NCI-H2081 (cell line): Measurements from ENCODE around the gene CHTOP.
"Not testable (repeated sequence)": the region's sequence is repeated elsewhere in the genome, so short reads cannot be mapped to it uniquely, and the experiment has no call there.

Source experiments
- DNase-seq, 2 experiments: peaks; one replicate each; lab custom pipeline; 2025; lab: John Stamatoyannopoulos, UW

CHTOP gene

DNA sequence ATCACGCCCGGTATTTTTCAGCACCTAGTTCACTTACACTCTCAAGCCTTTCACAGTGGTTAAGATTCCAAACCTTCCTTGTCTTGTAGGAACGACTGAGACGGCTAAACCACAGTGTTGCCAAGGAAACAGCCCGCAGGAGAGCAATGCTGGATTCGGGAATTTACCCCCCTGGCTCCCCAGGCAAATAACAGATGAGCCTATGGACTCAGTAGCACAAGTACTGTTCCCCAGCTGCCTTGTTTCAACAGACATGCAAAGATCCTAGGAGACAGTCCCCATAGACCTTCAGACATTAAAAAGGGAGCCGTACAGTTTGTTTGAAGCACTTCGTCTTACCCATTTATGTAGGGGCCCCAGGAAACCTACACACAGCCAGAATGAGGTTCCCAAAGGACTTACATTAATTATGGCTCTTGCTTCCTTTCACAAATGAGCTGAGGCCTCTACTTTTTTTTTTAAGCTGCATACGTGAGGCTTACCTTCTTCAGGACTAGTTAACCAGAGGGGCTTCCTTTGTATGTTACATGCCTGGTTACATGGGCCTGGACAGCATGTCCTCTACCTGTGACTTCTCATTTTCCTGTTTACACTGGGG, 27.3 kb downstream of the CHTOP start:
- no peak for DNase-seq

DNA sequence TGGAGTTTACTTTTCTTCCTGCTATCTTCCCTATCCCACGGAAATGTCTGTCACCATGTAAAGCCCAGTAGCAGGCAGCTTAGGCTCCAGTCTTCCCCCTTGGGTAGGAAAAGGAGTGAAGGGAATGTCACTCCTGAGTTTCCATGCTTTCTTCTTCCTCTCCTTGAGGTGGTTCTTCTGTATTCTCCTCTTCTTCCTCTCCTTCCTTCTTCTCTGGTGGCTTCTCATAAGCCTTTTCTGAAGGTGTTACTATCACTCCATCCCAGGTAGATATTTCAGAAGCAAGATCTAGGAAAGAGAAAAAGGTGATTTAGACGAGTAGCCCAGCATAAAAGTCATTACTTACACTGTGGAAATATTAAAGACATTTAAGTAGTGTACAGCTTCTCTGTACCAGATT, 28.4 kb downstream of the CHTOP start:
- DNase-seq = peak in 1 of 2 experiments; percentile 19

DNA sequence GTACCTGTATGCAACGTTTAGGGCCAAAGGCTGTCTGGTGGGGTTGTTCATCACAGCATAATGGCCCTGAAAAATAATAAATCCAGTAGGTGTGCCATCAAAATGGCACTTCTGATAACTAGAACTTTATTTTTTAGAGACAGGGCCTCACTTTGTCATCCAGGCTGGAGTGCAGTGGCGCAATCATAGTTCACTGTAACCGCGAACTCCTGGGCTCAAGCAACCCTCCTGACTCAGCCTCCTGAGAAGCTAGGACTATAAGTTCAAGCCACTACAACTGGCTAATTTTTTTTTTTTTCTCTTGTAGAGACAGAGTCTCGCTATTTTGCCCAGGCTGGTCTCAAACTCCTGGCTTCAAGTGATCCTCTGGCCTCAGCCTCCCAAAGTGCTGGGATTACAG, 29.3 kb downstream of the CHTOP start:
- no peak for DNase-seq

DNA sequence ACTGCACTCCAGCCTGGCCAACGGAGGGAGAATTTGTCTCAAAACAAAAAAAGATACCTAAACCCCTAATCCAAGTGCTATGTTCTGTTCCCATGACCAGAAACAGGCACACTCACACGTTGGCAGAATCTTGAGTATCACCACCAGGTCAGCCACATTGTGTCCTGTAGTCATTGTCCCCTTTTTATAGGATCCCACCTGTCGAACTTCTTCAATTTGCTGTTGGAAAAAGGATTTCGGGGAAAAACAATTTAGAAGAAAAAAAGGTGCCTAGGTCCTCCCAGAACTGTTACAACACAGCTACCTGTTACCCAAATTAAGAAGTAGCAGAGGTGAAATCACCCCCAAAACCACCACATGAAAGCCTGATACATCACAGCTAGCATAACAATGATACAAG, 33.6 kb downstream of the CHTOP start:
- no peak for DNase-seq

DNA sequence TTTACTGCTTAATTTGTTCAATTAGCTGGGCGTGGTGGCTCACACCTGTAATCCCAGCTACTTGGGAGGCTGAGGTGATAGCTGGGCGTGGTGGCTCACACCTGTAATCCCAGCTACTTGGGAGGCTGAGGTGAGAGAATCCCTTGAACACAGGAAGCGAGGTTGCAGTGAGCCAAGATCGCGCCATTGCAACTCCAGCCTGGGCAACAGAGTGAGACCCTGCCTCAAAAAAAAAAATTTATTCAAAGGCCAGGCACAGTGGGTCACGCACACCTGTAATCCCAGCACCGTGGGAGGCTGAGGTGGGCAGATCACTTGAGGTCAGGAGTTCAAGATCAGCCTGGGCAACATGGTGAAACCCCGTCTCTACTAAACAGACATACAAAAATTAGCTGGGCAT, 34.8 kb downstream of the CHTOP start:
- not testable (repeated sequence) for DNase-seq

DNA sequence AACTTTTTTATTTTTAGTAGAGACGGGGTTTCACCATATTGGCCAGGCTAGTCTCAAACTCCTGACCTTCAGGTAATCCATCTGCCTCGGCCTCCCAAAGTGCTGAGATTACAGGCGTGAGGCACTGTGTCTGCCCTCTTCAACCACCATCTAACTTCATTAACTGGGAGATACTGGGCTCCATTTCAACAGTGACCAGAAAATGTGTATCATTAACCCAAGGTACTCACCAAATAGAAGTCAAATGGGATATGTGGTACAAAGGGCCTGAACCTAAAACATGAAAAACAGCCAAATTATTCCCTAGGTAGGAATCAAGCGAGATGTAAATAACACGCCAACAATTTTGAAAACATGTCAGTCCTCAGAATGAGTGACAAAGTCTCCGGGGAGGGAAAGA, 35.7 kb downstream of the CHTOP start:
- DNase-seq = no peak

DNA sequence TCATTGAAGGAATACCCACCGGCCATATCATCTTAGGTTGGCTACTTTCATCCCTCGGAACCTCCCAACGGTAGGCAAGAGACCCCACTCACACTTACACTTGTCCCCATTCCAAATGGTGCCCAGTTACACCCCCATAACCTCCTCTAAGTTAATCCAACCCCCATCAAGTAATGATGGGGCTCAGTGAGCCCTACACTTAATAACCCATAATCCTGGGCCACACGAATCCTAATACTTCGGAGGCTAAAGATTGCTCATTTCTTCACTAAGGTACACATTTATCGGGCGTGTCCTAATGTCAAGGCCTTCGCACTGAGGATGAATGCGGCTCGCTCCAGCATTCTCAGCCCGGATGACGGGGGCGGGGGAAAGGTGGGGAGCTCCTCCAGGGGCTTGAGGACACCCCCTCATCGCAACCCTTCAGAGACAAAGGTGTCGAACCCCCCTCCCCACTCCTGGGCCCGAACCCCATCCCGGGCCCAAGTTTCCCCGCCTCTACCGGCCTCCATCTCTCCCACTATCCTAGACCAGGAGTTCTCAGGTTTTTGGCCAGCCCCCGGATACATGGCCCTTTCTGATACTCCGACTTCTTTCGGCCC, 36.5 kb downstream of the CHTOP start:
- no peak for DNase-seq

DNA sequence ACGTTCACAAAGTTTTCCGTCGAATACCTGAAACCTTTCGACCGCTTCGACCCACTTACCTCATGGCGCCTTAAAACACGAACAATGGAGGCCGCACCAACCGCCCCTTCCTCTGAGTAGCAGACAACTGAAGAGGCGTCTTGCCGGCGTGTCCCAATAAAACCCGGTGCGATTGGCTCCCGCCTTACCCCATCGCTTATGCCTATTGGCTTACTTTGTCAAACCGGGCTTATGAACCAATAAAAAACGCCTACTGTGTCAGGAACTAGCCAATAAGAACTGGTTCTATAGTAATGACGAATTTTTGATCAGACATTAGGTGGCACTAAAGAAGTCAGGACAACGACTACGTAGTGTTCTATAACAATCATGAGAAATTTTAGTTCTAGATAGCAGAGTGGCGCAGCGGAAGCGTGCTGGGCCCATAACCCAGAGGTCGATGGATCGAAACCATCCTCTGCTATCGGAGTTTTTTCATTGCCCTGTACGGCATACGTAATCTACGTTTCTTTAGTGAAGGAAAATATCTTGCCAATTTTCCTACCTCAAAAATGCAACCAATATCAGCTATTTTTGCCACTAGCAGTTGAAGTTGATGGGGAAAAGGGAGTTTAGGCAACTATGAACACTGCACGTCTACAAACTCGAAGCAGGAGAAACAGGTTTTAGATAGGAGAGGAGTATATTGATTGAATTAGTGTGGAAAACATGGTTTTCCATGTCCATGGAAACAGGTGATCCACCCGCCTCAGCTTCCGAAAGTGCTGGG, 37.2 kb downstream of the CHTOP start, which contains the start of gene ILF2:
Gene ILF2 (minus strand): TSS at position 135 of the 769 bp plus-strand sequence. CDS start 71 bp downstream, at position 64.
- peak; percentile 100 for DNase-seq

DNA sequence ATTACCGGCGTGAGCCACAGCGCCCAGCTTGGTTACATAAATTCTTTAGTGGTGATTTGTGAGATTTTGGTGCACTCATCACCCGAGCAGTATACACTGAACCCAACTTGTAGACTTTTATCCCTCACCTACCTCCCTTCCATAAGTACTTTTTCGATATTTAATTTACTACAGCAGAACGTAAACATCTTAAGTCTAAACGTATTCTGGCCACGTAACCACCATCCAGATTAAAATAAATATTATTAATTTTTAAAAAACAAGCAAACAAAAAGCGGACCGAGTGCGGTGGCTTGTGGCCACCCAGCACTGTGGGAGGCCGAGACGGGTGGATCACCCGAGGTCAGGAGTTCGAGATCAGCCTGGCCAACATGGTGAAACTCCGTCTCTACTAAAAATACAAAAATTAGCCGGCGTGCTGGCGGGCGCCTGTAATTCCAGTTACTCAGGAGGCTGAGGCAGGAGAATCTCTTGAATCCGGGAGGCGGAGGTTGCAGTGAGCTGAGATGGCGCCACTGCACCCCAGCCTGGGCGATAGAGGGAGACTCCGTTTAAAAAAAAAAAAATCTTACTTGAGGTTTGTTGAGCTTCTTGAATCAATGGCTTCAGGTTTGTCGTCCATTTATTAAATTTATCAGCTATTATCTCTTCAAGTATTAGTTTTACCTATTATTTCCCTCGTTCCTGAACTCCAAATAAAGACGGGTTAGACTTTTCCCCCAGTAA, 37.9 kb downstream of the CHTOP start:
- peak; percentile 53 to 65 for DNase-seq

DNA sequence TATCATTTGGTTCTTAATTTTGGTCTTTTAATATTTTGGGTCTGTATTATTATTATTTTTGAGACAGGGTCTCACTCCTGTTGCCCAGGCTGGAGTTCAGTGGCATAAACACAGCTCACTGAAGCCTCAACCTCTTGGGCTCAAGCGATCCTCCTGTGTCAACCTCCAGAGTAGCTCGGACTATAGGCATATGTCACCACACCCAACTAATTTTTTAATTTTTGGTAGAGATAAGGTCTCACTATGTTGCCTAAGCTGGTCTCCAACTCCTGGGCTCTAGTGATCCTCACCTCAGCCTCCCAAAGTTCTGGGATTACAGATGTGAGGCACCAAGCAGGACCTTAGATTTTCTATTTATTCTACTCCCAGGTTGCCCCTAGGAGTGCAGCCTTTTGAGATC, 39.6 kb downstream of the CHTOP start:
- DNase-seq = no peak

DNA sequence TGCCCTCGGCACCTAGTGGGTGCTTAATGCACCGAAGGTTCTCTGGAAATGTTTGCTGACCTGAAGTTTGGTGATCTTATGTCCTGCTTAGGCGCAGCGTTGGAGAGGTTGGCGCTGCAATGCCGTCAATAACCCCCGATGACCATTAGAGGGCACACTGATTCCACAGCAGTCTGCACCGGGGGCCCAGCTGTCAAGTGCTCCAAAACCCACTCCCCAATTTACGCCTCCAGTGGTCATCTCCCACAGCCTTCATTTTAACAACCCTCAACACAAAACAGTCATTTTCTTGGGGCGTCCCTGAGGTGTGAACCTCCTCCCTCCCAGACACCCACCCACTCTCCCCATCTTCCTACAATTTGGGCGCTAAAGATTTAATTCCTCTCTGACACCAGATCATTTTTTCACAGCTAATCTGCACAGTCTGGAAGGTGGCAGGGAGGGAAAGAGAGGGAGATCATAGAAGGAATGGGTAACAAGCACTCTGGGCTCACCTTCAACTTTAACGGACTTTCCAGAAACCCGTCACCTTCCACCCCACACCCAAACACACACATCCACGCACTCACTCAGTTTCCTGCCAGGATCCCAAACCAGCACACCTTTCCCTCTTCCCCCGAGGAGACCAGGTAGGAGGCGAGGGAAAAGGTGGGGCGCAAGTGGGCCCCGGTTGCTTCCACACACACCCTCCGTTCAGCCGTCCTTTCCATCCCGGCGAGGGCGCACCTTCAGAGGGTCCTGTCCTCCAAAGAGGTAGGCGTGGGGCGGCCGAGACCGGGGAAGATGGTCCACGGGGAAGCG, 44.1 kb downstream of the CHTOP start:
- peak; percentile 50 to 64 for DNase-seq

DNA sequence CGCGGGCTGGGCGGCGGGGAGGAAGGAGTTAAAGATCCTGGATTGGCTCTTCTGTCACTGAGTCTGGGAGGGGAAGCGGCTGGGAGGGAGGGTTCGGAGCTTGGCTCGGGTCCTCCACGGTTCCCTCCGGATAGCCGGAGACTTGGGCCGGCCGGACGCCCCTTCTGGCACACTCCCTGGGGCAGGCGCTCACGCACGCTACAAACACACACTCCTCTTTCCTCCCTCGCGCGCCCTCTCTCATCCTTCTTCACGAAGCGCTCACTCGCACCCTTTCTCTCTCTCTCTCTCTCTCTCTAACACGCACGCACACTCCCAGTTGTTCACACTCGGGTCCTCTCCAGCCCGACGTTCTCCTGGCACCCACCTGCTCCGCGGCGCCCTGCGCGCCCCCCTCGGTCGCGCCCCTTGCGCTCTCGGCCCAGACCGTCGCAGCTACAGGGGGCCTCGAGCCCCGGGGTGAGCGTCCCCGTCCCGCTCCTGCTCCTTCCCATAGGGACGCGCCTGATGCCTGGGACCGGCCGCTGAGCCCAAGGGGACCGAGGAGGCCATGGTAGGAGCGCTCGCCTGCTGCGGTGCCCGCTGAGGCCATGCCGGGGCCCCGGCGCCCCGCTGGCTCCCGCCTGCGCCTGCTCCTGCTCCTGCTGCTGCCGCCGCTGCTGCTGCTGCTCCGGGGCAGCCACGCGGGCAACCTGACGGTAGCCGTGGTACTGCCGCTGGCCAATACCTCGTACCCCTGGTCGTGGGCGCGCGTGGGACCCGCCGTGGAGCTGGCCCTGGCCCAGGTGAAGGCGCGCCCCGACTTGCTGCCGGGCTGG, 44.9 kb downstream of the CHTOP start, which contains the start of gene NPR1:
Gene NPR1 (plus strand): TSS at position 170 of the 818 bp plus-strand sequence. CDS start 421 bp downstream, at position 591.
- DNase-seq = peak; percentile 23 to 36

DNA sequence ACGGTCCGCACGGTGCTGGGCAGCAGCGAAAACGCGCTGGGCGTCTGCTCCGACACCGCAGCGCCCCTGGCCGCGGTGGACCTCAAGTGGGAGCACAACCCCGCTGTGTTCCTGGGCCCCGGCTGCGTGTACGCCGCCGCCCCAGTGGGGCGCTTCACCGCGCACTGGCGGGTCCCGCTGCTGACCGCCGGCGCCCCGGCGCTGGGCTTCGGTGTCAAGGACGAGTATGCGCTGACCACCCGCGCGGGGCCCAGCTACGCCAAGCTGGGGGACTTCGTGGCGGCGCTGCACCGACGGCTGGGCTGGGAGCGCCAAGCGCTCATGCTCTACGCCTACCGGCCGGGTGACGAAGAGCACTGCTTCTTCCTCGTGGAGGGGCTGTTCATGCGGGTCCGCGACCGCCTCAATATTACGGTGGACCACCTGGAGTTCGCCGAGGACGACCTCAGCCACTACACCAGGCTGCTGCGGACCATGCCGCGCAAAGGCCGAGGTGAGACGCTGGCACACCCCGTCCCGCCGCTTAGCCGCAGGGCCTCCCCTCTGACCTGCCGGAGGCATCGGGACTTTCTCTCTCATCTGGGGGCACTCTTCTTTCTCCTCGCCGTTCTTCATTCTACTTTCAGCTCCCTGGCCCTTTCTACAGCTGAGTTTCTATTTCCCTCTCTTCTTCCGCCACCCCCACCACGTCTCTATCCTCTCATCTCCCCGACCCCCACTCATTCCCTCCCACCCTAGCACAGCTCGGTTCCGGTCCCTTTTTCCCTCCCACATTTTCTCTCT, 45.7 kb downstream of the CHTOP start:
- DNase-seq = no peak

DNA sequence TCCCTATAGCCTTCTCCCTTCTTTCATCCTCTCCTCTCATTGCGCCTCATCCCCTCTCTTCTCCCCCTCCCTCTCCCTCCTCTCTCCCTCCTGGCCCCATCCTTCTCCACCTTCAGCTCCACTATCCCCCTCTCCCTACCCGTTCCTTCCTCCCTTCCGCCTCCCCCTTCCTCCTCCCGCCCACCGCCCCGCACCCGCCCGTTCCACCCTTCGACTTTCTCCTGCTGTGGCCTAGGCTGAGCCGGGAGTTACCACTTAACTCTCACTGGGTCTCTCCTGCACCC, 46.2 kb downstream of the CHTOP start:
- no peak for DNase-seq

DNA sequence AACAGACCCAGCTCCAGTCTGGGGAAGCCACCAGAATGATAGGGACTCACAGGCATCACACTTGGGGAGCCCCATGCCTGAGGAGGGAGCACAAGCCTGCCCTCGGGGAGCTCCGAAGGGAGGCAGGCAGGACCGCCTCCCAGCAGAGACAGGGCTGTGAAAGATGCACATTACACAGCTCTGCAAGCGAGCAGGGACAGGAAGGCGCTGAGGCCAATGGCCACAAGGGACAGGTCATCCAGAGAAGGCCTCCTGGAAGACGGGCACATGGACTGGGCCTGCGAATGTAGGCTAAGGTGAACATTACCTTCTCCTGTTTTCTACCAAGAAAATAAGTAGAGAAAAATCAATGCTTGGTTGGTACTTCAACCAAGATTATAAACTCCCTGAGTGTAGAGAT, 48.9 kb downstream of the CHTOP start:
- no peak for DNase-seq

DNA sequence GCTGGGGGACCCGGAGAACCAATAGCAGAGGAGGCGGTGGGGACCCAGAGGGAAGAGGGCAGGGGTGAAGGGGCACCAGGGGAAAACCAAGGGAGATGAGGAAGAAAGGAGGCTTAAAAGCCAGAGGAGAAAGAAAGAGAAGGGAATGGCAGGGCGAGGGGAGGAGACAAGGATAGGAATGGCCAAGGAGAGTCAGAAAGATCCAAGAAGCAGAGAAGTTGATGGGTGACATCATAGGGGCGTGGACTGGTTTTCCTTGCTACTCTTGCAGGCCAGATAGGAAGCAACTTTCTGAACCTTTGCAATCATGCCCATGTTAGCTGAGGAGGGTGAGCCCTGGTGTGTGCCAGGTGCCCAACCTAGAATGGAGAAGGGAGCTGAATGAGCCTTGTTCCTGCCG, 50.0 kb downstream of the CHTOP start:
- DNase-seq = no peak

DNA sequence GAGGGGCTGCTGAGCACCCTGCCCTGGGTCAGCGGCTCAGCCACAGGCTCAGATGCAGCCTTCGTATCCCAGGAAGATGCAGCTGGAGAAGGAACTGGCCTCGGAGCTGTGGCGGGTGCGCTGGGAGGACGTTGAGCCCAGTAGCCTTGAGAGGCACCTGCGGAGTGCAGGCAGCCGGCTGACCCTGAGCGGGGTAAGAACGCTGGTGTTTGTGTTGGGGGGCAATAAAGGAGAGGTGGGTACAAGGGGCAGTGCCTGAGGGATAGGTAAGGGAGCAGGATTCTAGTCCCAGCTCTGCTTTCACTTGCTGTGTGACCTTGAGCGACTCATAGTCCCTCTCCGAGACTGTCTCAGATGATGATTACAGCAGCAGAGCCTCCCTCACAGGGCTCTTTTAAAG, 51.0 kb downstream of the CHTOP start:
- no peak for DNase-seq

DNA sequence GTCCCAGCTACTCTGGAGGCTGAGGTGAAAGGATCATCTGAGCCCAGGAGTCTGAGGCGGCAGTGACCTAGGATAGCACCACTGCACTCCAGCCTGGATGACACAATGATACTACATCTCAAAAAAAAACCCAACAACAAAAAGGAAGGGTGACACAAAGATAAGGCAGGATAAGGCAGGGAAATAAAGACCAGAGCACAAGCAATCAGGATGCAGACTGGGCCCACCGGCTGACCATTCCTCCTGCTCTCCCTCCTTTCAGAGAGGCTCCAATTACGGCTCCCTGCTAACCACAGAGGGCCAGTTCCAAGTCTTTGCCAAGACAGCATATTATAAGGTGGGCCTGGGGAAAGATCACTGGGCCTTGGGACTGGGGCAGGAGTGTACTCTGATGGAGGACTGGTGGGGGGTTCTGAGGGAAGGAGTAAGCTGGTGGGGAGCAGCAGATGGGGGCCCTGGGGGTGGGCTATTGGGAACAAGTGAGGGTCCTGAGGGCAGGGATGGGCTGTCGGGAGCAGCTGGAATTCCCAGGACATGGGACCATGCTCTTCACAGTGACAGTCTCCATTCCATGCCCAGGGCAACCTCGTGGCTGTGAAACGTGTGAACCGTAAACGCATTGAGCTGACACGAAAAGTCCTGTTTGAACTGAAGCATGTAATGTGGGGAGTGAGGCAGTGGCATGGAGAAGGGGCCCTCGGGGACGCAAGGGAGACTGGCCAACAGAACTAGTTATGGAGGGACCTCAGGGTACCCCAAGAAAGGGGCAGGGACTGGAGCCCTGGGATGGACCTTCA, 51.9 kb downstream of the CHTOP start:
- DNase-seq = no peak

DNA sequence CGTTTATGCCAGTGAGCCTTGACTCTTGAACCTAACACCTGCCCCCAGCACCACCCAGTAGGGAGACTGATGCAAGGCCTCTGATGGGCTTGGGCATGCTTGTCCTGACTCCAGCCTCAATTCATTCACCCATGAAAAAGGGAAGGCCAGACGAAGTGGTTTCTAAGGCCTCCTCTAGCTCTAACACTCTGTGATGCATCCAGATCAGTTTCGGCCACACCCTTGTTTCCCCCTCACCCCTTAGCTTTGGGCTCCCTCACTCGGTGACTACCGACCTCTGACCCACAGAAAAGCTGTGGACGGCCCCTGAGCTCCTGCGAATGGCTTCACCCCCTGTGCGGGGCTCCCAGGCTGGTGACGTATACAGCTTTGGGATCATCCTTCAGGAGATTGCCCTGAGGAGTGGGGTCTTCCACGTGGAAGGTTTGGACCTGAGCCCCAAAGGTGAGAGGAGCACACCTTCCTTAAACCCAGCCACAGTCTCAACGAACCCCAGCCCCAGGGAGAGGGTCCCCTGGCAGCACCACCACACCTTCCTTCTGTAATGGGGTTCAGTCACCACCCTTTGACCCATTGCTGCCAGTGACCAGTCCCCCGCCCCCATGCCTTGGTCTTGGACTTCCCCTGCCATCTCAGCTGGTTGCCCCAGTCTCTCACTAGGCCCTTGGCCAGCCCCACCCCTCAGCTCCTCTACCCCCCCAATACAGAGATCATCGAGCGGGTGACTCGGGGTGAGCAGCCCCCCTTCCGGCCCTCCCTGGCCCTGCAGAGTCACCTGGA, 53.7 kb downstream of the CHTOP start:
- no peak for DNase-seq
